Ovary (tissue), 3 donors: Measurements from ENCODE around the gene REL.

Source experiments
- CTCF ChIP-seq, 3 donors: fragments of 450-650 bp in 2 of 3; fragments of 200-600 bp in 1 of 3; IDR thresholded peaks; one replicate each; pipeline versions ENCODE4 v1.5.1 to v1.8.0; 2016 to 2022; ENCODE audit warnings: antibody characterized with exemption in 3 of 3, mild to moderate bottlenecking in 1 of 3
- POLR2A ChIP-seq: fragments of 450-650 bp; IDR thresholded peaks from one replicate; pipeline ENCODE4 v1.6.1; 2017; ENCODE audit warnings: antibody characterized with exemption, mild to moderate bottlenecking, moderate library complexity
- donor health status: DM: no; HTN: no; CAD: no.

GRCh38 chr2:60880643-60881046 is 729 bp upstream of the REL start:
- TF ChIP-seq CTCF (IDR thresholded peaks at IDR 0.05) (peak in 2 of 3 donors; percentile 29 to 36), POLR2A (no peak)
